Superior temporal gyrus (tissue), 1 donor: ENCODE measurements around the gene TM2D3.

Source experiments
- DNase-seq: peaks from one replicate; pipeline ENCODE4 v3.0.0-alpha.2; 2016; ENCODE audit errors: extremely low spot score

Gene TM2D3

GRCh38 chr15:101652098-101652785 lies at the start of gene TM2D3:
Gene TM2D3 (minus strand): TSS chr15:101652381. CDS start chr15:101652361, 20 bp downstream.
- DNase-seq, result peak; percentile 89

- DNase-seq, result no peak
These were observed 46.1 kb upstream of the TM2D3 start for GRCh38 chr15:101698314-101698713.

- DNase-seq, result no peak
These were observed 45.3 kb upstream of the TM2D3 start for GRCh38 chr15:101697488-101697887.

GRCh38 chr15:101696829-101697228 lies 44.6 kb upstream of the TM2D3 start:
- no peak for DNase-seq

- DNase-seq, result no peak
These were observed 42.1 kb upstream of the TM2D3 start for GRCh38 chr15:101694261-101694660.

- DNase-seq, result no peak
These were observed 40.8 kb upstream of the TM2D3 start for GRCh38 chr15:101692801-101693598.

- DNase-seq, result no peak
These were observed 37.7 kb upstream of the TM2D3 start for GRCh38 chr15:101689901-101690300.

- no peak for DNase-seq
These were observed 34.5 kb upstream of the TM2D3 start for GRCh38 chr15:101686718-101687117.

GRCh38 chr15:101684877-101685276 lies 32.7 kb upstream of the TM2D3 start:
- DNase-seq, result no peak

- no peak for DNase-seq
These were observed 32.2 kb upstream of the TM2D3 start for GRCh38 chr15:101684384-101684783.

GRCh38 chr15:101679806-101680205 lies 27.6 kb upstream of the TM2D3 start:
- no peak for DNase-seq

GRCh38 chr15:101676921-101677329 lies 24.7 kb upstream of the TM2D3 start:
- DNase-seq, result peak; percentile 77

GRCh38 chr15:101675796-101676582 lies 23.8 kb upstream of the TM2D3 start:
- DNase-seq, result peak; percentile 62

- no peak for DNase-seq
These were observed 22.8 kb upstream of the TM2D3 start for GRCh38 chr15:101675015-101675414.

GRCh38 chr15:101672298-101672697 lies 20.1 kb upstream of the TM2D3 start:
- no peak for DNase-seq

- DNase-seq, result no peak
These were observed 17.6 kb upstream of the TM2D3 start for GRCh38 chr15:101669744-101670143.

- DNase-seq, result no peak
These were observed 15.7 kb upstream of the TM2D3 start for GRCh38 chr15:101667881-101668280.

GRCh38 chr15:101664303-101664913 lies 12.2 kb upstream of the TM2D3 start:
- peak; percentile 48 for DNase-seq

GRCh38 chr15:101662203-101662602 lies 10.0 kb upstream of the TM2D3 start:
- no peak for DNase-seq

- DNase-seq, result no peak
These were observed 7.8 kb upstream of the TM2D3 start for GRCh38 chr15:101660005-101660404.

GRCh38 chr15:101657968-101658784 lies 6.0 kb upstream of the TM2D3 start:
- DNase-seq, result no peak
